GM12872 (cell line): Measurements from ENCODE around the gene ACAD9.

ENCODE experiments used
- TF ChIP-seq, protein P1 (sequence below): IDR thresholded peaks from 3 replicates; pipeline ENCODE4 v1.5.1; 2011; ENCODE audit warnings: low read depth, mild to moderate bottlenecking, low read length, moderate library complexity; ENCODE audit not compliant: insufficient read depth

ACAD9 gene

DNA sequence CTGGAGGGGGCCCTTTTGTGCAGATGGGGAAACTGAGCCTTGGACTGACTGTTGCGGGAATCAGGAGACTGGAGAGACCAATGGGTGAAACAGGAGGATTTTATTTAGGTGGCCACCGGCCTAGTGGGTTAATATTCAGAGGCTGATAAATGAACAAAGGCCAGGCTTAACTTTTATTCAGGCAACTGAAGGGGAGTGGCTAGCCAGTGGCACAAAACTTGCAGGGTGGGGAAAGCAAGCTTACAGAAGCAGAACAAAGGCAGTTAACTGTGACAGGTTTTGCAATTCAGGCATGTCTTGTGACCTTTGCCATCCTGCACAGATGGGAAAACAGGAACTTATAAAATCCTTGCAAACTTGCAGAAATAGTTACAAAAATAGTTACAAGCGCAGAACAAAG is 24.9 kb upstream of the ACAD9 start:
- TF ChIP-seq, protein P1, sequence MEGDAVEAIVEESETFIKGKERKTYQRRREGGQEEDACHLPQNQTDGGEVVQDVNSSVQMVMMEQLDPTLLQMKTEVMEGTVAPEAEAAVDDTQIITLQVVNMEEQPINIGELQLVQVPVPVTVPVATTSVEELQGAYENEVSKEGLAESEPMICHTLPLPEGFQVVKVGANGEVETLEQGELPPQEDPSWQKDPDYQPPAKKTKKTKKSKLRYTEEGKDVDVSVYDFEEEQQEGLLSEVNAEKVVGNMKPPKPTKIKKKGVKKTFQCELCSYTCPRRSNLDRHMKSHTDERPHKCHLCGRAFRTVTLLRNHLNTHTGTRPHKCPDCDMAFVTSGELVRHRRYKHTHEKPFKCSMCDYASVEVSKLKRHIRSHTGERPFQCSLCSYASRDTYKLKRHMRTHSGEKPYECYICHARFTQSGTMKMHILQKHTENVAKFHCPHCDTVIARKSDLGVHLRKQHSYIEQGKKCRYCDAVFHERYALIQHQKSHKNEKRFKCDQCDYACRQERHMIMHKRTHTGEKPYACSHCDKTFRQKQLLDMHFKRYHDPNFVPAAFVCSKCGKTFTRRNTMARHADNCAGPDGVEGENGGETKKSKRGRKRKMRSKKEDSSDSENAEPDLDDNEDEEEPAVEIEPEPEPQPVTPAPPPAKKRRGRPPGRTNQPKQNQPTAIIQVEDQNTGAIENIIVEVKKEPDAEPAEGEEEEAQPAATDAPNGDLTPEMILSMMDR = no peak

DNA sequence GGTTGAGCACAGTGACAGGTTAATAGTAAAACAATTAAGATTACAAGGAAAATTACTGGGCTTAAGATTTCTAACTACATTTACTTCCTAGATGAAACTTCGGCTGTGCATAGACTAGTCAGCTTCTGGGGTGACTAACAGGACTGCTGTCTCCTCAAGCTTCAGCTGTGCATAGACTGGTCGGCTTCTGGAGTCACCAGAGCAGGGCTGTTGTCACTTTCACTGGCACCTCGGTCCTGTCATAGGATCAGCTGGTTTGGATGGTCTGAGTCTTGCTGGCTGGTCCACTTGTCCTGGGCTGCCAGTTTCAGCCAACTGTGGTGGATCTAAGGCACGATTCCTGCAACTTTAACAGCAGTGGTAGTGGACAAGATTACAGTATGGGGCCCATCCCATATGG is 23.9 kb upstream of the ACAD9 start:
- TF ChIP-seq, protein P1 = no peak

DNA sequence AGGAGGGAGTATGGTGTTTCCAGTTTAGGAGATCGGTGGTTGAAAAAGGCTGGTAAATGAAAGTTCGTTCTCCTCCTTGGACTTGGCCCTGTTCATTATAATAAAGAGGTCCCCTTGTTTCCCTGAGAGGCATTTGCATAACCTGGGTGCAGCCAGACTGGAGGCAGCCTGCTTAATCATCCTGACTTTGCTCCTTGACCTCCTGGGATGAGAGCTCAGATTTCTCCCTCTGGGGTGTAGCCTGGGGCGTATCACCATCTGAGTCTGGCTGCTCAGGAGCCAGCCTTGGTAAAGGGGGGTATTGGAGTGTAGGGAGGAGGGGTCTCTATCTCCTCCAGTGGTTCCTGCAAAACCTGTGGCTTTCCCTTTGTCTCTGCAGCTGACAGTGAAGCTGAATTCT is 21.3 kb upstream of the ACAD9 start:
- TF ChIP-seq, protein P1 = no peak

DNA sequence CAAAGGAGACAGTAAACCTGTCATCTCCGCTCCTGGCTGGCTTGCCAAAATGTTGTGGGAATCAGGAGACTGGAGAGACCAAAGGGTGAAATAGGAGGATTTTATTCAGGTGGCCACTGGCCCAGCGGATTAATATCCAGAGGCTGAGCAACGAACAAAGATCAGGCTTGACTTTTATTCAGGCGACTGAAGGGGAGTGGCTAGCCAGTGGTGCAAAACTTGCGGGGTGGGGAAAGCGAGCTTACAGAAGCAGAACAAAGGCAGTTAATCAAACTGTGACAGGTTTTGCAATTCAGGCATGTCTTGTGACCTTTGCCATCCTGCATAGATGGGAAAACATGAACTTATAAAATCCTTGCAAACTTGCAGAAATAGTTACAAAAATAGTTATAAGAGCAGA is 19.8 kb upstream of the ACAD9 start:
- TF ChIP-seq, protein P1 = no peak

DNA sequence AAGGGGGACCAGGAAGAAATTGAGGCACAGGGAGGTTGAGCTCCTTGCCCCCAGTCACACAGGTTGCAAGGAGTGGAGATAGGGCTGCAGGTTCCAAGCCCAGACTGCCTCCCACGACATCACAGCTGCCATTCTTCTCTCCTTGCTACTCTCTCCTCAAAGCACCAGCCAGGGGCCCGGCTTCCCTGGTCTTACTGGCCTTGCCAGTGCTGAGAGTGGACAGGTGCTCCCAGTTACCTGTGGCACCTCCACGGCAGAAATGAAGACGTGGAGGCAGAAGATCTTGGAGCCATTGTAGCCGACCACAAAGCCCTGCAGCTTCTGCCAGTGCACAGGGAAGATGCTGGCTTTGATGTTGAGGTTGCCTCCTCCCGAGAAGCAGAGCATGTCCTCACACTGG is 17.9 kb upstream of the ACAD9 start:
- TF ChIP-seq, protein P1 = no peak

DNA sequence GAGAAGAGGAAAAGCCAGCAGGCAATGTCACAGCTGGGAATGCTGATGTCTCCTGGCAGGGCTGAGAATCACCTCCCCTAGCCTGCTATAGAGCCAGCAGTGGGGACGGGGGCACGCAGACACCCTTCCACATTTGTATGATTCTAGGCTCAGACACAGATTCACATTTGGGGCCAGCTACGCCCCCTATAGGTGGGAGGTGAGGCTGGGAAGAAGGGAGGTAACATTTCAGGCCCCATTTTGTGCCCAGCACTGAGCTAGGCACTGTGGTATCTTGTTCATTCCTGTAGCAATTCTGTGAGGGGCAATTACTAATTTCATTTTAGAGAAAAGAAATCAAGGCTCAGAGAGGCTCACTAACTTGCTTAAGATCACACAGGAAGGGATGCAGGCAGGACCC is 15.9 kb upstream of the ACAD9 start:
- TF ChIP-seq, protein P1 = peak; percentile 47; the same call in 2 of the 3 replicates

DNA sequence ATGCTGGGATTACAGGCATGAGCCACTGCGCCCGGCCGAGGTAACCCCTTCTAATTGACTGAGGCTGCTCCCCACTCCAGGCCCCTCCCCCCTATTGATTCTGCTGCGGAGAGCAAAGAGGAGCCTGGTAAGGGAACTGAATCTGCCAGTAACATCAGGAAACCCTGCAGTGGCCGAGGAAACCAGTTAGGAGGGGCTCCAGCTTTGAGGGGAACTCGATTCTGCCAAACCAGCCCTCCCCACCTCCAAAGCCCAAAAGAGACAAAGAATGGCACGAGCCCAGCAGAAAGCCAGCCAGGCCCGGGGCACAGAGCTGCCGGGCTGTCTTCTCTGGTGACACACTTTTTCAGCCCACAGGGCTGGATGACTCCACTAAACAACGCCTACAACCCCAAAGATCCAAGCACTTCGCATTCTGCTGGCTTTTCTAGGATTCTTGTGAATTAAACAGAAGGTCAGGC is 15.0 kb upstream of the ACAD9 start:
- TF ChIP-seq, protein P1 = no peak
